Transverse colon (tissue), 4 donors: ENCODE measurements around the gene OR52B6. TPM values are rescaled to one million over a fixed set of nuclear protein-coding genes. Genes with fewer than 3 reads are reported as not detected.
"Not testable (repeated sequence)": the region's sequence is repeated elsewhere in the genome, so short reads cannot be mapped to it uniquely, and the experiment has no call there.

Experiments
- DNase-seq: peaks from one replicate; pipeline ENCODE4 v3.0.0-alpha.2; 2019
- H3K27ac ChIP-seq, 4 donors: fragments of 200-600 bp; sonication (generic); 2 replicates each; pipeline ENCODE4 v1.5.1; 2016 to 2018; ENCODE audit warnings: inconsistent platforms in 4 of 4
- H3K27me3 ChIP-seq: fragments of 200-600 bp; sonication (generic); 2 replicates; pipeline ENCODE4 v1.5.1; 2017; ENCODE audit warnings: inconsistent platforms
- H3K36me3 ChIP-seq, 4 donors: fragments of 200-600 bp; sonication (generic); 2 replicates each; pipeline ENCODE4 v1.5.1; 2017 to 2019; ENCODE audit warnings: inconsistent platforms in 4 of 4
- H3K4me1 ChIP-seq, 4 donors: fragments of 200-600 bp; sonication (generic); 2 replicates each; pipeline ENCODE4 v1.5.1; 2017 to 2020; ENCODE audit warnings: inconsistent platforms in 4 of 4
- H3K4me3 ChIP-seq, 4 donors: fragments of 200-600 bp; sonication (generic); 1 replicate in 1 of 4; 2 replicates in 3 of 4; pipeline versions ENCODE4 v1.5.1 to v1.6.1; 2017 to 2019; ENCODE audit warnings: inconsistent platforms in 4 of 4
- H3K9me3 ChIP-seq, 2 donors: fragments of 200-600 bp; sonication (generic); 2 replicates each; pipeline ENCODE4 v1.5.1; 2017 to 2019; ENCODE audit warnings: inconsistent platforms in 2 of 2
- EP300 ChIP-seq: sonication (generic); formaldehyde crosslinking; IDR thresholded peaks from one replicate; pipeline ENCODE4 v1.6.1; 2017; ENCODE audit warnings: antibody characterized with exemption, low read depth
- POLR2A ChIP-seq: fragments of 450-650 bp; IDR thresholded peaks from one replicate; pipeline ENCODE4 v1.6.1; 2016; ENCODE audit warnings: antibody characterized with exemption, mild to moderate bottlenecking, moderate library complexity
- POLR2AphosphoS5 ChIP-seq, 3 donors: sonication (generic); formaldehyde crosslinking; IDR thresholded peaks; one replicate each; pipeline ENCODE4 v1.6.1; 2016; ENCODE audit warnings: antibody characterized with exemption in 3 of 3
- WGBS, 2 donors: methylation state at CpG; one replicate each; pipeline ENCODE4 v1.1.5; 2018; ENCODE audit warnings: low coverage in 1 of 2; 5-methylcytosine and 5-hydroxymethylcytosine counted together
- in situ Hi-C, 4 donors: fragments of 200-750 bp; cut with MboI; loops; one replicate each; pipeline versions ENCODE4 v1.15.0 to v1.15.1; 2017; ENCODE audit warnings: low sequenced_read_pairs in 3 of 4, low pct_ligation_motif_present in 1 of 4, low pct_unique_long_range_greater_than_20kb in 1 of 4
- intact Hi-C: fragments of 100-400 bp; cut with DNase I; formaldehyde crosslinking; loops from one replicate; pipeline ENCODE4 v1.15.1; 2023; ENCODE audit warnings: low total_unique reads
- total RNA-seq, 4 donors: library from RNA; depleted of rRNA; stranded (reverse); fragments of >200 nt; gene quantifications; one replicate each; pipeline ENCODE4 v1.1.0, GENCODE V29; 2016
- TF ChIP-seq, protein P1 (sequence below), 5 experiments: fragments of 200-600 bp in 3 of 5; fragments of 450-650 bp in 2 of 5; sonication (generic) in 3 of 5; IDR thresholded peaks; 1 replicate in 2 of 5; 2 replicates in 3 of 5; pipeline ENCODE4 v1.5.1; 2016 to 2017; ENCODE audit warnings: antibody characterized with exemption in 5 of 5, inconsistent platforms in 3 of 5, mild to moderate bottlenecking in 2 of 5, moderate library complexity in 1 of 5

The OR52B6 gene
- total RNA-seq, 4 donors from 2014 or later = not detected

DNA sequence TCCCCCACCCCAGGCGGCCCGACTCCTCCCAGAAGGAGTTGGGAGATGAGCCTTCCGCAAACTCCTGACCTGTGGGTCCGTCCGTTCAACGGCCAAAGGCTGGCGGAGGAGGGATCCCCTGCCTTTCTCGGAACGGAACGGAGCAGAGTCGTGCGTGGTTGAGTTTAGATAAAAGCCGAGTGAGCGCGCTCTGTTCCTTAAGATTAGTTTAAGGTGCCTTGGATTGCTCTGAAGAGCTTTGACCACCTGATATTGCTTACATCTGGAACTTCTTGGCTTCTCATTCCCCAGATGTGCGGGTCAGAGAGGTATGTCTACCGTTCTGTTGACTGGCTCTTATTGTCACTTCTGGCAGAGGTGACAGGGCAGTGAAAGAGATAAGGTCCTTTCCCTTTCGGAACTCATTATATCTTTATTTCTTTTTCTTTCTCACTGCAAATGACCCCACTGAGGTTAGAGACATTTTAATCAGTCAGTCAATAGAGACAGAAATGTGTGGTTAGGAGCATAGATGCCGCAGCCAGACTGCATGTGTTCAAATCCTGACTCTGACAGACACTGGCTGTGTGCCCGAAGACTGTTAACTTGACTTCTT lies 16.0 kb downstream of the OR52B6 start, which contains the start of gene TRIM6:
TRIM6 (plus strand) TSS at position 31 of the 595 bp plus-strand sequence; CDS start at position 292, 261 bp downstream.
- Histone ChIP-seq H3K27me3 (no peaks in the 10 kb centered on the region), H3K4me3 (peak within 1 kb of the TSS; percentile 21 to 50 (median 34)), H3K9me3 (no peaks in the 10 kb centered on the region), H3K36me3 (no peaks in the 10 kb centered on the region), H3K4me1 (peaks cover 0 to 18% (median 6%) of the 10 kb centered on the region in 4 donors), H3K27ac (peak within 1 kb of the TSS; percentile 45 to 71 (median 62))
- intact Hi-C loops (loop anchor here (10.0 kb wide), 1 partner anchor 88 kb away; the partner anchor contains the start of genes TRIM22 and TRIM5), in situ Hi-C loops (no loop called here)
- TF ChIP-seq POLR2A (no peak), EP300 (no peak), POLR2AphosphoS5 (IDR thresholded peaks at IDR 0.05) (no peak)
- TF ChIP-seq, protein P1, sequence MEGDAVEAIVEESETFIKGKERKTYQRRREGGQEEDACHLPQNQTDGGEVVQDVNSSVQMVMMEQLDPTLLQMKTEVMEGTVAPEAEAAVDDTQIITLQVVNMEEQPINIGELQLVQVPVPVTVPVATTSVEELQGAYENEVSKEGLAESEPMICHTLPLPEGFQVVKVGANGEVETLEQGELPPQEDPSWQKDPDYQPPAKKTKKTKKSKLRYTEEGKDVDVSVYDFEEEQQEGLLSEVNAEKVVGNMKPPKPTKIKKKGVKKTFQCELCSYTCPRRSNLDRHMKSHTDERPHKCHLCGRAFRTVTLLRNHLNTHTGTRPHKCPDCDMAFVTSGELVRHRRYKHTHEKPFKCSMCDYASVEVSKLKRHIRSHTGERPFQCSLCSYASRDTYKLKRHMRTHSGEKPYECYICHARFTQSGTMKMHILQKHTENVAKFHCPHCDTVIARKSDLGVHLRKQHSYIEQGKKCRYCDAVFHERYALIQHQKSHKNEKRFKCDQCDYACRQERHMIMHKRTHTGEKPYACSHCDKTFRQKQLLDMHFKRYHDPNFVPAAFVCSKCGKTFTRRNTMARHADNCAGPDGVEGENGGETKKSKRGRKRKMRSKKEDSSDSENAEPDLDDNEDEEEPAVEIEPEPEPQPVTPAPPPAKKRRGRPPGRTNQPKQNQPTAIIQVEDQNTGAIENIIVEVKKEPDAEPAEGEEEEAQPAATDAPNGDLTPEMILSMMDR (IDR thresholded peaks at IDR 0.05) = no peak
- 9 to 34% methylated on average over 5 to 20 of the region's 20 CpGs for WGBS, 2 donors
- peak; percentile 52 for DNase-seq

DNA sequence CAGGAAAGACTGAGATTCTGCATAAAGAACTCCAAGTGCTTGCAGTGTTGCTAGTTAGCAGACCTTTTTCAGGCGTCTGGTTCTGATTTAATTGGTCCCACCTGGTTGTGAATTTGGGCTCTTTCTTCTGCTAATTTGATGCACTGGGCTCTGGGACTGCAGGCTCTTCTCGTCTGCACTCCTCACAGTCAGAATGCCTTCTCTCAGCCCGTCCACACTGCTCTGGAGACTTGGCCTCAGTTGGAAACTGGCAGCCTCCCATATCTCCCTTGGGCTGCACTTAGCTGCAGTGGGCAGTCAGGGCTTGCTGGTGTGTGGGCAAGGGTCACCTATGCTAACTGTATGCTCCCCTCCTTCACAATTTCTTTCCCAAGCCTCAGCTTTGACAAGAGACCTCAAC lies 17.3 kb downstream of the OR52B6 start:
- Histone ChIP-seq H3K27ac (peak overlapping the region in 1 of 4 donors; percentile 18), H3K36me3 (no peaks in the 10 kb centered on the region), H3K27me3 (no peaks in the 10 kb centered on the region), H3K4me1 (peaks cover 0 to 18% (median 6%) of the 10 kb centered on the region in 4 donors), H3K9me3 (no peaks in the 10 kb centered on the region), H3K4me3 (no peak overlapping the region)
- intact Hi-C loops (loop anchor here (10.0 kb wide), 1 partner anchor 87 kb away; the partner anchor contains the start of genes TRIM22 and TRIM5), in situ Hi-C loops (no loop called here)
- DNase-seq = no peak
- TF ChIP-seq POLR2A = no peak
- TF ChIP-seq, protein P1 (IDR thresholded peaks at IDR 0.05) = no peak
- no peak for TF ChIP-seq EP300
- TF ChIP-seq POLR2AphosphoS5 (IDR thresholded peaks at IDR 0.05) = no peak
- 75 to 83% methylated on average over 3 of the region's 3 CpGs for whole genome bisulfite sequencing, 2 donors

DNA sequence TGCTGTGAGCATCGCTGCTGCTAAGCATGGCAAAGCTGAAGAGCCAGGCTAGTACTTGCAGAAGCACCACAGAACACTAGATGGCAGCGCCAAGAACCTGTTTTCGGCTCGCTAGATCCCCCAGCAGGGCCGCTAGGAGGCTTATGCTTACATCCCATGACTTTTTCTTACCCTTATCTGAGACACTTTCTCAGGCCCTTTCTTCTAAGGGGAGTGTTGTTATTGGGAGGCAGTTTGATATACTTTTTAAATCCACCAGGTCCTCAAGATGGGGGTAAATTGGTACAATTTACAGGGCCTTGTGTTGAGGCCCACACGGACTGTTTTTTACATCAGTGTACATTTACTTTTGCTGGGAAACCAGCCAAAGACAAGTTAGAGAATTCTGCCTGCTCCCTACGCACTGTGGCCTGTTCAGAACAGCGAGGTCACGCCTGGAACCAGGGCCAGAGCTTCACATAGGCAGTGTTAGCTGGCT lies 19.7 kb downstream of the OR52B6 start:
- TF ChIP-seq, protein P1 (IDR thresholded peaks at IDR 0.05) = peak; percentile 66 to 82 (median 74)
- TF ChIP-seq POLR2A (no peak), EP300 (no peak)
- in situ Hi-C loops (loop anchor here in 2 of 4 donors (25.0 kb wide), 1 partner anchor 212 kb away; the partner anchor contains the start of gene OR52N2 (in 2 of the 2)), intact Hi-C loops (no loop called here)

DNA sequence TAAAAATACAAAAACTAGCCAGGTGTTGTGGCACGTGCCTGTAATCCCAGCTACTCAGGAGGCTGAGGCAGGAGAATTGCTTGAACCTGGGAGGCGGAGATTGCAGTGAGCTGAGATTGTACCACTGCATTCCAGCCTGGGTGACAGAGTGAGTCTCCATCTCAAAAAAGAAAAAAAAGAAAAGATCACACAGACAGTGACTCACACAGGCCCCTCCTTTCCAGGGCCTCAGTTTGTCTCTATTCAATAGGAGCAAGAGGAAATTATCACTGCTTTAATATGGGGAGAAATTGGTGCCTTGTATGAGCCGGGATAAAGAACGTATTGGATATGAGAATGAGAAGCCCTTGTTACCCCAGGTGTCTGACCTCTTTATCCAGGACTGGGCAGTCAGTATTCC lies 22.1 kb downstream of the OR52B6 start:
- H3K27ac ChIP-seq, DNase-seq, H3K4me1 ChIP-seq, H3K9me3 ChIP-seq, H3K36me3 ChIP-seq, H3K4me3 ChIP-seq, intact Hi-C loops, H3K27me3 ChIP-seq: not testable (repeated sequence)
- WGBS, 2 donors = 88 to 96% methylated on average over 4 of the region's 4 CpGs
- in situ Hi-C loops = loop anchor here in 2 of 4 donors (25.0 kb wide), 1 partner anchor 210 kb away; the partner anchor contains the start of gene OR52N2 (in 2 of the 2)

More for the DNA sequence above, 19.7 kb downstream of the OR52B6 start:
- 9 to 35% methylated on average over 5 to 9 of the region's 9 CpGs for WGBS, 2 donors
- no peak overlapping the region for H3K4me3 ChIP-seq
- peak overlapping the region; percentile 44 to 65 (median 56) for H3K27ac ChIP-seq
- DNase-seq = peak; percentile 73
- peaks cover 0 to 18% (median 6%) of the 10 kb centered on the region in 4 donors for H3K4me1 ChIP-seq
- no peaks in the 10 kb centered on the region for H3K27me3 ChIP-seq
- H3K9me3 ChIP-seq = no peaks in the 10 kb centered on the region
- H3K36me3 ChIP-seq = no peaks in the 10 kb centered on the region
